SK-N-SH (cell line): Measurements from ENCODE around the gene TEX19.

ENCODE experiments used
- CHD2 ChIP-seq: fragments of 150-350 bp; IDR thresholded peaks from 2 replicates; pipeline ENCODE4 v1.6.1; 2018; ENCODE audit warnings: low read length; ENCODE audit not compliant: partially characterized antibody
- CTCF ChIP-seq: fragments of 200-600 bp; sonication (generic); IDR thresholded peaks from 2 replicates; pipeline ENCODE4 v1.6.1; 2017; ENCODE audit warnings: antibody characterized with exemption, mild to moderate bottlenecking, moderate library complexity
- JUND ChIP-seq: IDR thresholded peaks from 2 replicates; pipeline ENCODE4 v1.4.0; 2012
- POLR2AphosphoS5 ChIP-seq: IDR thresholded peaks from 2 replicates; pipeline ENCODE4 v1.6.1; 2012; ENCODE audit warnings: low read depth, low read length
- RAD21 ChIP-seq: IDR thresholded peaks from 2 replicates; pipeline ENCODE4 v1.6.1; 2012; ENCODE audit warnings: mild to moderate bottlenecking, low read length
- RFX5 ChIP-seq: IDR thresholded peaks from 2 replicates; pipeline ENCODE4 v1.6.1; 2012; ENCODE audit warnings: mild to moderate bottlenecking, improper control_type of control experiment, low read length
- TAF1 ChIP-seq: IDR thresholded peaks from 2 replicates; pipeline ENCODE4 v1.6.1; 2012; ENCODE audit warnings: low read depth, mild to moderate bottlenecking, low read length, moderate library complexity, borderline replicate concordance
- YY1 ChIP-seq: IDR thresholded peaks from 2 replicates; pipeline ENCODE4 v1.4.0; 2012; ENCODE audit warnings: low read depth, mild to moderate bottlenecking
- TF ChIP-seq, protein P1 (sequence below): IDR thresholded peaks from 2 replicates; pipeline ENCODE4 v1.4.0; 2012; ENCODE audit warnings: low read depth

DNA sequence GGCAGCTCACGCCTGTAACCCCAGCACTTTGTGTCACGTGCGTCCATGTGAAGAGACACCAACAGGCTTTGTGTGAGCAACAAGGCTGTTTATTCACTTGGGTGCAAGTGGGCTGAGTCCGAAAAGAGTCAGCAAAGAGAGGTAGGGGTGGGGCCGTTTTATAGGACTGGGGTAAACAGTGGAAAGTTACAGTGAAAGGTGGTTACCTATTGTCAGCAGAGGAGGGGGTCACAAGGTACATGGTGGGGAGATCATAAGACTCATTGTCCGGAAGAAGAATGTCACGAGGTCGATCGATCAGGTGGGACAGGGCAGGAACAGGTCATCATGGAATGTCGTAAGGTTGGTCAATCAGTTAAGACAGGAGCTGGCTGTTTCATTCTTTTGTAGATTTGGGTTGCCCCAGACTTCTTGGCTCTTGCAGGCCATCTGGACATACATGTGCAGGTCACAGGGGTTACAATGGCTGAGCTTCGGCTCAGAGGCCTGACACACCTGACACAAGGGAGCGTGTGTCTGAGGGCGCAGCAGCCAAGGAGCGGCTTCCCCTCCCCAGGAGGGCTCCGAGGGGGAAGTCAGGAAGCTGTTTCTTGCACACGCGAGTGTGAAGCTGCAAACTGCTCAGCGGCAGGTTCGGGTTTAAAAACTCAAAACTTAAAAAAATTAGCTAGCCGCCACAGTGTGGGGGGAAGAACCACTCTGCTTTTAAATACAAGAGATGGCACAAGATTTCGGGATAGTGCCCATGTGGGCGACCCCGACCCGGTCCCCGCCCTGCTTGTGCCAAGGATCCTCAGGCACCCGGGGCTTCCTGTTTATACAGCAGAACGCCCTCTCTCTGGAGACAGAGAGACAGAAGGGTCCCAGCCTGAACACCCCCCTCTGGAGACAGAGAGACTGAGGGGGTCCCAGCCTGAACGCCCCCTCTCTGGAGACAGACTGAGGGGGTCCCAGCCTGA is 12.4 kb upstream of the TEX19 start:
- TF ChIP-seq CTCF = no peak
- no peak for TF ChIP-seq TAF1
- TF ChIP-seq RAD21 = no peak
- TF ChIP-seq CHD2 = no peak
- TF ChIP-seq JUND = no peak
- no peak for TF ChIP-seq RFX5
- no peak for TF ChIP-seq POLR2AphosphoS5
- TF ChIP-seq YY1 = no peak
- TF ChIP-seq, protein P1, sequence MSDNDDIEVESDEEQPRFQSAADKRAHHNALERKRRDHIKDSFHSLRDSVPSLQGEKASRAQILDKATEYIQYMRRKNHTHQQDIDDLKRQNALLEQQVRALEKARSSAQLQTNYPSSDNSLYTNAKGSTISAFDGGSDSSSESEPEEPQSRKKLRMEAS = no peak
